Measurements from ENCODE around the gene ESPL1.

ESPL1 gene

GRCh38 chr12:53234271-53234914, 33.7 kb upstream of the ESPL1 start:
- TF ChIP-seq REST (IDR thresholded peaks at IDR 0.05; ENCODE audit: insufficient read depth in 1 of 2, low read depth in 2 of 2, low read length in 2 of 2): no peak
- no peak for TF ChIP-seq SIN3A (IDR thresholded peaks at IDR 0.05; ENCODE audit: borderline replicate concordance, insufficient read depth, low read length)
- no peak for TF ChIP-seq FOXP2 (optimal IDR thresholded peaks at IDR 0.05; ENCODE audit: borderline replicate concordance, extremely low read depth, extremely low read length, insufficient read depth)
- no peak for TF ChIP-seq TAF1 (IDR thresholded peaks at IDR 0.05; ENCODE audit: borderline replicate concordance, insufficient read depth, low read length)
- TF ChIP-seq POLR2AphosphoS5 (IDR thresholded peaks at IDR 0.05; ENCODE audit: low read depth, low read length): no peak

- TF ChIP-seq TAF1 (IDR thresholded peaks at IDR 0.05; ENCODE audit: borderline replicate concordance, insufficient read depth, low read length): no peak
- no peak for TF ChIP-seq SIN3A (IDR thresholded peaks at IDR 0.05; ENCODE audit: borderline replicate concordance, insufficient read depth, low read length)
- TF ChIP-seq POLR2AphosphoS5 (IDR thresholded peaks at IDR 0.05; ENCODE audit: low read depth, low read length): no peak
- TF ChIP-seq REST (IDR thresholded peaks at IDR 0.05; ENCODE audit: insufficient read depth in 1 of 2, low read depth in 2 of 2, low read length in 2 of 2): no peak
- no peak for TF ChIP-seq FOXP2 (optimal IDR thresholded peaks at IDR 0.05; ENCODE audit: borderline replicate concordance, extremely low read depth, extremely low read length, insufficient read depth)
These were observed 32.9 kb upstream of the ESPL1 start for GRCh38 chr12:53235164-53235563.

GRCh38 chr12:53235742-53236442, 32.2 kb upstream of the ESPL1 start:
- TF ChIP-seq FOXP2 (optimal IDR thresholded peaks at IDR 0.05; ENCODE audit: borderline replicate concordance, extremely low read depth, extremely low read length, insufficient read depth): no peak
- TF ChIP-seq SIN3A (IDR thresholded peaks at IDR 0.05; ENCODE audit: borderline replicate concordance, insufficient read depth, low read length): no peak
- no peak for TF ChIP-seq TAF1 (IDR thresholded peaks at IDR 0.05; ENCODE audit: borderline replicate concordance, insufficient read depth, low read length)
- no peak for TF ChIP-seq POLR2AphosphoS5 (IDR thresholded peaks at IDR 0.05; ENCODE audit: low read depth, low read length)
- TF ChIP-seq REST (IDR thresholded peaks at IDR 0.05; ENCODE audit: insufficient read depth in 1 of 2, low read depth in 2 of 2, low read length in 2 of 2): no peak

GRCh38 chr12:53236443-53237111, 31.5 kb upstream of the ESPL1 start:
- TF ChIP-seq TAF1 (IDR thresholded peaks at IDR 0.05; ENCODE audit: borderline replicate concordance, insufficient read depth, low read length) (no peak), REST (IDR thresholded peaks at IDR 0.05; ENCODE audit: insufficient read depth in 1 of 2, low read depth in 2 of 2, low read length in 2 of 2) (no peak), SIN3A (IDR thresholded peaks at IDR 0.05; ENCODE audit: borderline replicate concordance, insufficient read depth, low read length) (no peak), FOXP2 (optimal IDR thresholded peaks at IDR 0.05; ENCODE audit: borderline replicate concordance, extremely low read depth, extremely low read length, insufficient read depth) (no peak), POLR2AphosphoS5 (IDR thresholded peaks at IDR 0.05; ENCODE audit: low read depth, low read length) (no peak)
